ENCODE data around the gene IDUA.

- no peak for TF ChIP-seq CTCF (optimal IDR thresholded peaks at IDR 0.05 in 1 of 3, IDR thresholded peaks at IDR 0.05 in 1 of 3, conservative IDR thresholded peaks at IDR 0.05 in 1 of 3; ENCODE audit: extremely low read depth in 1 of 3, insufficient read depth in 2 of 3, low read length in 3 of 3)
- TF ChIP-seq EZH2 (IDR thresholded peaks at IDR 0.05; ENCODE audit: low read length) = no peak
These were observed 1.0 kb downstream of the IDUA start for GRCh38 chr4:987624-988513.
